ENCODE results near the gene SORD.
"Not testable (repeated sequence)": the region's sequence is repeated elsewhere in the genome, so short reads cannot be mapped to it uniquely, and the experiment has no call there.

SORD gene

GRCh38 chr15:44984144-44984543 lies 38.9 kb upstream of the SORD start:
- not testable (repeated sequence) for H3K14ac ChIP-seq (ENCODE audit: low read length in 2 of 2); H3K27ac ChIP-seq (ENCODE audit: low read length, poor library complexity, severe bottlenecking); H3K18ac ChIP-seq (ENCODE audit: low read depth in 1 of 2, low read length in 2 of 2); H2AK5ac ChIP-seq (ENCODE audit: low read length, severe bottlenecking); H3K79me1 ChIP-seq (replicated peaks; ENCODE audit: low read length, poor library complexity, severe bottlenecking); H3K23ac ChIP-seq (ENCODE audit: low read length in 2 of 2); H3K4me2 ChIP-seq (ENCODE audit: low read length, poor library complexity, severe bottlenecking); H3K4me1 ChIP-seq (ENCODE audit: control insufficient read depth, insufficient read depth, low read depth, low read length); H2BK5ac ChIP-seq (ENCODE audit: low read depth, low read length, poor library complexity, severe bottlenecking); H3K9ac ChIP-seq (ENCODE audit: low read length); H4K91ac ChIP-seq (ENCODE audit: low read length); H3K4ac ChIP-seq (ENCODE audit: low read depth in 1 of 2, low read length in 2 of 2); H2BK15ac ChIP-seq (ENCODE audit: low read depth, poor library complexity, severe bottlenecking); H2AFZ ChIP-seq (ENCODE audit: low read depth, low read length); H3K4me3 ChIP-seq (ENCODE audit: insufficient read depth in 1 of 2, low read depth in 1 of 2, low read length in 2 of 2); H3K27me3 ChIP-seq (ENCODE audit: control insufficient read depth in 1 of 2, insufficient read depth in 1 of 2, low read length in 2 of 2); DNase-seq; H3K9me3 ChIP-seq (ENCODE audit: control insufficient read depth, low read length); H2BK12ac ChIP-seq (ENCODE audit: low read length in 2 of 2); H3K36me3 ChIP-seq (ENCODE audit: control insufficient read depth in 1 of 2, insufficient read depth in 2 of 2, low read depth in 1 of 2, low read length in 2 of 2); H2BK120ac ChIP-seq (ENCODE audit: low read depth, low read length); H4K8ac ChIP-seq (ENCODE audit: low read length)
- WGBS = 60% methylated on average over 1 of the region's 1 CpG

GRCh38 chr15:44986346-44987055 lies 36.5 kb upstream of the SORD start:
- H3K14ac ChIP-seq (ENCODE audit: low read length in 2 of 2); H3K4me3 ChIP-seq (ENCODE audit: insufficient read depth in 1 of 2, low read depth in 1 of 2, low read length in 2 of 2); DNase-seq; H2AFZ ChIP-seq (ENCODE audit: low read depth, low read length); H3K9ac ChIP-seq (ENCODE audit: low read length); H3K27ac ChIP-seq (ENCODE audit: low read length, poor library complexity, severe bottlenecking); H2BK12ac ChIP-seq (ENCODE audit: low read length in 2 of 2); H3K4ac ChIP-seq (ENCODE audit: low read depth in 1 of 2, low read length in 2 of 2); H3K18ac ChIP-seq (ENCODE audit: low read depth in 1 of 2, low read length in 2 of 2); H3K23ac ChIP-seq (ENCODE audit: low read length in 2 of 2); H3K36me3 ChIP-seq (ENCODE audit: control insufficient read depth in 1 of 2, insufficient read depth in 2 of 2, low read depth in 1 of 2, low read length in 2 of 2); H4K8ac ChIP-seq (ENCODE audit: low read length); H3K4me2 ChIP-seq (ENCODE audit: low read length, poor library complexity, severe bottlenecking); H2AK5ac ChIP-seq (ENCODE audit: low read length, severe bottlenecking); H2BK120ac ChIP-seq (ENCODE audit: low read depth, low read length); H3K4me1 ChIP-seq (ENCODE audit: control insufficient read depth, insufficient read depth, low read depth, low read length); H2BK5ac ChIP-seq (ENCODE audit: low read depth, low read length, poor library complexity, severe bottlenecking); H3K79me1 ChIP-seq (replicated peaks; ENCODE audit: low read length, poor library complexity, severe bottlenecking); H3K27me3 ChIP-seq (ENCODE audit: control insufficient read depth in 1 of 2, insufficient read depth in 1 of 2, low read length in 2 of 2); H4K91ac ChIP-seq (ENCODE audit: low read length); H3K9me3 ChIP-seq (ENCODE audit: control insufficient read depth, low read length); H2BK15ac ChIP-seq (ENCODE audit: low read depth, poor library complexity, severe bottlenecking): not testable (repeated sequence)
- WGBS = 78% methylated on average over 4 of the region's 4 CpGs

DNA sequence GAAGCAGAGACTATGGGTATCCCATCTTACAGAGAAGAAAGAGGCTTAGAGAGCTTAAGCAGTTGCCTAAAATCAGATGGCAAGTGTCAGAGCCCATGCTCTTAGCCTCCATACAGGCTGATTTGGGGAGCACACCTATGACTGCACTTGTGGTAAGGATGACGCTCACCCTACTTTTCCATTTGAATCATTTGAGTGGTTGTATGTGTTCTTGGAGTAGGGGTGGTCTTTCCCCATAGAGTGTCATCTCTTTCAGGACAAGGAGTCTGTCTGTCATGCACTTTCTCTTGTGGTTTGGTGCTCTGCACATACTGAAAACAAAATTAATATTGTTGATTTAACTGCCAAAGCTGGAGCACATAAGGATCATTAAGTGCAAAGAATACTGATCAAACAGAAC lies 35.3 kb upstream of the SORD start:
- H3K9me3 ChIP-seq (ENCODE audit: control insufficient read depth, low read length); H3K18ac ChIP-seq (ENCODE audit: low read depth in 1 of 2, low read length in 2 of 2): not testable (repeated sequence)

GRCh38 chr15:44988184-44988869 lies 34.7 kb upstream of the SORD start:
- not testable (repeated sequence) for H3K4me3 ChIP-seq (ENCODE audit: insufficient read depth in 1 of 2, low read depth in 1 of 2, low read length in 2 of 2); H3K27ac ChIP-seq (ENCODE audit: low read length, poor library complexity, severe bottlenecking); H3K36me3 ChIP-seq (ENCODE audit: control insufficient read depth in 1 of 2, insufficient read depth in 2 of 2, low read depth in 1 of 2, low read length in 2 of 2); H3K9ac ChIP-seq (ENCODE audit: low read length); H3K4ac ChIP-seq (ENCODE audit: low read depth in 1 of 2, low read length in 2 of 2); H4K8ac ChIP-seq (ENCODE audit: low read length); H3K18ac ChIP-seq (ENCODE audit: low read depth in 1 of 2, low read length in 2 of 2); H3K9me3 ChIP-seq (ENCODE audit: control insufficient read depth, low read length); H3K4me1 ChIP-seq (ENCODE audit: control insufficient read depth, insufficient read depth, low read depth, low read length); H2BK120ac ChIP-seq (ENCODE audit: low read depth, low read length); DNase-seq; H3K23ac ChIP-seq (ENCODE audit: low read length in 2 of 2); H2AFZ ChIP-seq (ENCODE audit: low read depth, low read length); H2AK5ac ChIP-seq (ENCODE audit: low read length, severe bottlenecking); H2BK12ac ChIP-seq (ENCODE audit: low read length in 2 of 2); H3K27me3 ChIP-seq (ENCODE audit: control insufficient read depth in 1 of 2, insufficient read depth in 1 of 2, low read length in 2 of 2); H4K91ac ChIP-seq (ENCODE audit: low read length); H3K79me1 ChIP-seq (replicated peaks; ENCODE audit: low read length, poor library complexity, severe bottlenecking); H3K14ac ChIP-seq (ENCODE audit: low read length in 2 of 2); H2BK5ac ChIP-seq (ENCODE audit: low read depth, low read length, poor library complexity, severe bottlenecking); H2BK15ac ChIP-seq (ENCODE audit: low read depth, poor library complexity, severe bottlenecking); H3K4me2 ChIP-seq (ENCODE audit: low read length, poor library complexity, severe bottlenecking)
- no CpG with 5 or more reads among the region's 3 CpGs for WGBS

More for the DNA sequence above, 35.3 kb upstream of the SORD start:
- H3K27ac ChIP-seq (ENCODE audit: low read length, poor library complexity, severe bottlenecking); H2BK15ac ChIP-seq (ENCODE audit: low read depth, poor library complexity, severe bottlenecking); H3K9ac ChIP-seq (ENCODE audit: low read length); H3K4me2 ChIP-seq (ENCODE audit: low read length, poor library complexity, severe bottlenecking); H3K14ac ChIP-seq (ENCODE audit: low read length in 2 of 2); DNase-seq; H3K4me3 ChIP-seq (ENCODE audit: insufficient read depth in 1 of 2, low read depth in 1 of 2, low read length in 2 of 2); H3K79me1 ChIP-seq (replicated peaks; ENCODE audit: low read length, poor library complexity, severe bottlenecking); H4K91ac ChIP-seq (ENCODE audit: low read length); H3K27me3 ChIP-seq (ENCODE audit: control insufficient read depth in 1 of 2, insufficient read depth in 1 of 2, low read length in 2 of 2); H3K23ac ChIP-seq (ENCODE audit: low read length in 2 of 2); H2BK12ac ChIP-seq (ENCODE audit: low read length in 2 of 2); H2BK5ac ChIP-seq (ENCODE audit: low read depth, low read length, poor library complexity, severe bottlenecking); H2BK120ac ChIP-seq (ENCODE audit: low read depth, low read length); H4K8ac ChIP-seq (ENCODE audit: low read length); H3K36me3 ChIP-seq (ENCODE audit: control insufficient read depth in 1 of 2, insufficient read depth in 2 of 2, low read depth in 1 of 2, low read length in 2 of 2); H3K4me1 ChIP-seq (ENCODE audit: control insufficient read depth, insufficient read depth, low read depth, low read length); H3K4ac ChIP-seq (ENCODE audit: low read depth in 1 of 2, low read length in 2 of 2); H2AK5ac ChIP-seq (ENCODE audit: low read length, severe bottlenecking); H2AFZ ChIP-seq (ENCODE audit: low read depth, low read length): not testable (repeated sequence)
- no CpG with 5 or more reads among the region's 1 CpG for WGBS
